GM21381 (cell line): ENCODE data around the gene PRODH.
"Not testable (repeated sequence)": the region's sequence is repeated elsewhere in the genome, so short reads cannot be mapped to it uniquely, and the experiment has no call there.

ENCODE experiments used
- ATAC-seq: cut with Tn5 transposase; IDR thresholded peaks from one replicate; pipeline ENCODE4 v1.9.1; 2021; ENCODE audit warnings: mild to moderate bottlenecking, moderate library complexity; ENCODE audit not compliant: unreplicated experiment

Gene PRODH

DNA sequence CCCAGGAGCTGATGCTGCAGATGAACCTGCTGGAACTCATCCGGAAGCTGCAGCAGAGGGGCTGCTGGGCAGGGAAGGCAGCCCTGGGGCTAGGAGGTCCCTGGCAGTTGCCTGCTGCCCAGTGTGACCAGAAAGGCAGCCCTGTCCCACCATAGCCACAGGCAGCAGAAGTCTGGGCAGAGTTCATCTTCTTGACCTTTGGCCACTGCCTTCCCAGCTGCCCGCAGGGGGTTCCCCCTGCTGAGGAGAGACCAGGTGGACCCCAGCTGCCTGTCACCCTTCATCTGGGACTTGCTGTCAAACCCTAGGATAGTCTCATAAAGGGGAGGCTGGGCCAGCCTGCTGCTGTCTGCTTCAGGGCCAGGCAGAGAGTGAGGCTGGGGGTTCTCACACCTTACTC lies 24.6 kb downstream of the PRODH start:
- not testable (repeated sequence) for ATAC-seq

DNA sequence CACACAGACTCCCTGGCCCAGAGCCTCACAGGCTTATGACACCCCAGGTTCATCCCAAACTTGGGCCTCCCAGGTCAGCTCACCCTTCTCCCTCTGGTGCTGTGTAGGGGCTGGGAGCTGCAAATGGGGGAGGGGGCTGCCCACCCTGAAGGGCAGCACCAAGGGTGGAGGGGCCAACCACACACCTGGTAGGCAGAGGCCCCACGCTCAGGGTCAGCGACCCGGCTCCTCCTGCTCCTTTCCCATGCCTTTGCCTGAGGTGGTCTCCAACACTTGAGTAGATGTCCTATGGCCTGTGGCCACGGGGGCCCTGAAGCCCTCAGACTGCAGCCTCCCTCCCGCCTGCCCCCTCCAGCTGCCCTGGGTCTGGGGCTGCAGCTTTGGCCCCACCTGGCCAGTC lies 26.5 kb downstream of the PRODH start:
- ATAC-seq, result no peak

- no peak for ATAC-seq
These were observed 29.2 kb downstream of the PRODH start for GRCh38 chr22:18906896-18907295.

GRCh38 chr22:18906410-18906745 lies 29.7 kb downstream of the PRODH start:
- peak; percentile 35 for ATAC-seq

DNA sequence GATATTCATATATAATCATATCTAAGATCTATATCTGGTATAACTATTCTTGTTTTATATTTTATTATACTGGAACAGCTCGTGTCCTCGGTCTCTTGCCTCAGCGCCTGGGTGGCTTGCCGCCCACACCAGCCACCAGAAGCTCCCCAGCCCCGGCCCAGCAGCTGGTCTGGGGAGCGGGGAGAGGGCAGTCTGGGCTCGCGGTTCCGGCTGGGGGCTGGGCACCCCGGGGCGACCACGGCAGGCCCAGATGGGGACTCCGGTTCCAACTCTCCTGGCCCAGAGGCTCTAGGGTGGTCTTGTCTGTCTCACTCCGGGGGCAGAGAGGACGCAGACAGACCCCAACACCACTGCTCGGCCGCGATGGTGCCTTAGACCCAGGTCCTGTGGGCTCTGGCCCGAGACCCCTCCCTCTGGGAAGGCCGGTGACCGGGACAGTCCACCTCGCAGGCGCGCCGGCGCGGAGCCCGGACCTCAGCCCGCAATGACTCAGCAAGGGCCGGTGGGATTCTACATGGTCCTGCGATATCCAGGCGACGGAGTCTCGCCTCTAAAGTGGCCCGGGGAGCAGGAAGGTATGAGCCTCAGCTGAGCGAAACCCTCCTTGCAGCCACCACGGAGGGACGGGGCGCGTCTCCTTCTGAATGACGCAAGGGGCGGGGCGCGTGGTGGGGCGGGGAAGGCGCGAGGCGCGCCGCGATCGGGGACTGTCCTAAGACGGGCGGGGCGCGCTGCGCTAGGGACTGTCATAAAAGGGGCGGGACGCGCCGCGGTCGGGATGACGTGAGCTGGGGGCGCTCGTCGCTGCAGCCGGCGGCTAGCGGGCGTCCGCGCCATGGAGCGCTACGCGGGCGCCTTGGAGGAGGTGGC lies 30.3 kb downstream of the PRODH start, which contains the start of gene DGCR6:
TSS of gene DGCR6 (plus strand) at position 781 of the 870 bp plus-strand sequence. CDS start at position 836, 55 bp downstream.
- ATAC-seq, result peak; percentile 93

DNA sequence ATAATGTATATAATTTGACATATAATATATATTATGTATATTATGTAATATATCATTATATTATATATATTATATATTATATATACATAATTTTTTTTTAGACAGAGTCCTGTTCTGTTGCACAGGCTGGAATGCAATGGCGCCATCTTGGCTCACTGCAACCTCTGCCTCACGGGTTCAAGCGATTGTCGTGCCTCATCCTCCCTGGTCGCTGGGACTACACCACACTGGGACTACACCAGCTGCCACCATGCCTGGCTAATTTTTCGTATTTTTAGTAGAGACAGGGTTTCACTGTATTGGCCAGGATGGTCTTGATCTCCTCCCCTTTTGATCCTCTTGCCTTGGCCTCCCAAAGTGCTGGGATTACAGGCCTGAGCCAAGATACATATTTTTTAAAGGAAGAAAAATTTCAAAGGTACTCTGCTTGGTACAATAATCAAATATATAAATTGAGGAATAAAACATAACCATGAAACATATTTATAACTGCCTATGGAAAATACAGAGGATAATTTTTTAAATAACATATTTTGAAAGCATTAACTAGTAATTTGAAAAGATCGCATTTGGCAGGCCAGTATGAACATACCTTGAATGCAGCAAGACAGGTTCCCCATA lies 39.9 kb downstream of the PRODH start:
- not testable (repeated sequence) for ATAC-seq

DNA sequence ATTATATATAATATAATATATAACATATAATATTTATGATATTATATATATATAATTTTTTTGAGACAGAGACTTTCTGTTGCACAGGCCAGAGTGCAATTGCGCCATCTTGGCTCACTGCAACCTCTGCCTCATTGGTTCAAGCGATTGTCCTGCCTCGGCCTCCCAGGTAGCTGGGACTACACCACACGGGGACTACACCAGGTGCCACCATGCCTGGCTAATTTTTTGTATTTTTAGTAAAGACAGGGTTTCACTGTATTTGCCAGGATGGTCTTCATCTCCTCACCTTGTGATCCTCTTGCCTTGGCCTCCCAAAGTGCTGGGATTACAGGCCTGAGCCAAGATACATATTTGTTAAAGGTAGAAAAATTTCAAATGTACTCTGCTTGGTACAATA lies 42.3 kb downstream of the PRODH start:
- not testable (repeated sequence) for ATAC-seq

GRCh38 chr22:18890510-18891192 lies 45.4 kb downstream of the PRODH start:
- ATAC-seq, result not testable (repeated sequence)

DNA sequence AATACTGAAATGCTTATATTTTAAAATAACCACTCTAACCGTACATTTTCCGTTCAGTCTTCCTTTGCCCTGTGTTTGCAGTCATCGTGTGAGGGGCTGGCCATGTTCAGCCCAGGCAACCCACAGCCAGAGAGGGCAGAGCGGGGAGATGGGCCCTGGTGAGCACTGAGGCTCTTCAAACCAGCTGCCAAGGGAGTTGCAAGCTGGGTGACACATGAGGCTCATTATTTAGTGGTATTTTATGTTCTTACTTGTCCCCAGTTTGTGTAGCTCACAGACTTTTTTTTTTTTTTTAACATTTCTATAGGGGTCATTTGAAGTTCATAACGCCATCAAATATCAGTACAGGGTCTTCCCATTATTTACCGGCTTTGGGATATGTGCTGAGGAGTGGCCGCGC lies 48.0 kb downstream of the PRODH start:
- ATAC-seq, result no peak

DNA sequence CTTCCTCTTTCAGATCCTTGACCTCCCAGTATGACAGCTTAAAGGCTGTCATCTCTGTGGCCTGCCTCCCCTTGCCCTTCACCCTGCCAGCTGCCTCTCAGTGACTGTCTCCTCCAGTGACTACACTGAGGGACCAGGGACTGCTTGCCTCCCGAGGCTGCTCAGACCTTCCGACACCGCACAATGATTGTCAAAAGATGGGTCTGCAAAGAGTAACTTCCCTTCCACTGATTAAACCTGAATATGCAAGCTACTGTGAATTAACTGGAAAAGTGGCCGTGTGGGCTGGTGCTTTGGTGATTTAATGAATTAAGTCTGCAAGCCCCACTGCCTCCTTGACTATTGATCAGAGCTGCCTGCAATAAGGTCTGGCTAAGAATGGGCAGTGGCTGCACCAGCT lies 51.6 kb downstream of the PRODH start:
- ATAC-seq, result not testable (repeated sequence)

- ATAC-seq, result not testable (repeated sequence)
These were observed 54.8 kb downstream of the PRODH start for GRCh38 chr22:18881260-18881659.
